ENCODE results near the gene C16orf46.
"Not testable (repeated sequence)": the region's sequence is repeated elsewhere in the genome, so short reads cannot be mapped to it uniquely, and the experiment has no call there.

The C16orf46 gene

GRCh38 chr16:81077076-81077940, at the start of gene C16orf46:
C16orf46 (minus strand) TSS chr16:81077238; CDS start chr16:81063955, 13,283 bp downstream.
- peak; percentile 98 for DNase-seq (ENCODE audit: insufficient read length, low spot score)
- FAIRE-seq: peak; percentile 100

DNA sequence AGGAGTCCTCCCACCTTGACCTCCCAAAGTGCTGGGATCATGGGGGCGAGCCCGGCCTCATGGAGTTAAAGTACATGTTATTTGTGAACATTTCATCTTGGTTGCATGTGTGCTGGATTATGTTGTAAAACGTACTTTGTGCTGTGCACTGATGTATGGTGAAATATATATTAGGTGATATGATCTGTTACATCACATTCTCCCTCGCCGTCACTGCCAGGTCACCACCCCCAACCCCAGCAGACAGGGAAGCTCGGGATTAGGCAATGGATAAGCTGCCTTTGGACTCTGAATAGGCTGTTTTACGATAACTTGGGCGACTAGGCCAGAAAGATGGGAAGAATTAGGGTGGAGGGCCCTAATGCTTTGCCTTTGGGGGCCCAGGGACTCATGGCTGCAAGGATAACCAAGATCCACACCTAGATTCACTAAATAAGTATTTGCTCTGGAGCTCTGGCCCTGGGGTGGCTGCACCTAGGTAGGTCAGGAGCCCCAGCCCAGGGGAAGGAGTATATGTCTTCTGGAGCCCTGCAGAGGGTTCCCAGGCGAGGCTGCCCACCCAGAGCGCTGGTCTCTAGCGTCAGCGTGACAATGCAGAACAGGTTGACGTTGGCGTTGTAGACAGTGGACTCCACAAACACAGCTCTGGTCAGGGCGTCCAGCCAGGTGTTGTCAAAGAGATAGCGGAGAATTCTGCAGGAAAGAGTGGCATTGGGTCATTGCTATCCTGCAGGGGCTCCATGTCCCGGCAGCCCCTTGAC, 46.2 kb upstream of the C16orf46 start:
- FAIRE-seq: no peak
- DNase-seq (ENCODE audit: insufficient read length, low spot score): no peak

GRCh38 chr16:81121474-81121990, 44.5 kb upstream of the C16orf46 start:
- DNase-seq (ENCODE audit: insufficient read length, low spot score) (no peak), FAIRE-seq (no peak)

DNA sequence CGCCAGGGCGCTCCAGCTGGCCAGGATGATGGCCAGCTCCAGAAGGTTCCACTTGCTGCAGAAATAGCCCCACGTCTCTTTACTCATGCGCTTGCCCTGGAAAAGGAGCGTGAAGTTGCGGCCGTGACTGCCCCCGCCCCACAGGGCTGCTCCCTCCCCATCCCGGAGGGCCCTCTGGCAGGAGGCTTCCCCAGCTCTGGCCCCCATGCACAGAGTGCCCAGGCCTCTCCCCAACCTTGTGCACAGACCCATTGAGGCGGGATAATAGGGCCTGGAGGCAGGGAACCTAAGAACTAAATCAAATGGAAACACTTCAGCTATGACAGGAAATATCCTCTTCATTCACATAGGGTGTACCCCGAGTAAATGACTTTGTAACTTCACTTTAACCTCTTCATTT, 40.4 kb upstream of the C16orf46 start:
- DNase-seq (ENCODE audit: insufficient read length, low spot score) (no peak), FAIRE-seq (no peak)

DNA sequence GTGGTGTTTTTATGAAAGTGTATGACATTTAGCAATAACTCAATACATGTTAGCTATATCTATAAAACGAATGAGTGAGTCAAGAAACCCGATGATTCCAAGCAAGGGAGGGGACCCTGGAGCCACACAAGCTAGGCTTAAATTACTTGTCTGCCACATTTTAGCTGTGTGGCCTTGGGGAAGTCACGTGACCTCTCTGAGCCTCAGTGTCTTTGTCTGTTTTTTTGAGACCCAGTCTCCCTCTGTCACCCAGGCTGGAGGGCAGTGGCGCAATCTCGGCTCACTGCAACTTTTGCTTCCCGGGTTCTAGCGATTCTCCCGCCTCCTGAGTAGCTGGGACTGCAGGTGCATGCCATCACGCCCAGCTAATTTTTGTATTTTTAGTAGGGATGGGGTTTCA, 39.2 kb upstream of the C16orf46 start:
- FAIRE-seq (no peak), DNase-seq (ENCODE audit: insufficient read length, low spot score) (no peak)

GRCh38 chr16:81112453-81112852, 35.4 kb upstream of the C16orf46 start:
- FAIRE-seq: peak; percentile 86
- no peak for DNase-seq (ENCODE audit: insufficient read length, low spot score)

GRCh38 chr16:81109274-81109673, 32.2 kb upstream of the C16orf46 start:
- DNase-seq (ENCODE audit: insufficient read length, low spot score); FAIRE-seq: not testable (repeated sequence)

DNA sequence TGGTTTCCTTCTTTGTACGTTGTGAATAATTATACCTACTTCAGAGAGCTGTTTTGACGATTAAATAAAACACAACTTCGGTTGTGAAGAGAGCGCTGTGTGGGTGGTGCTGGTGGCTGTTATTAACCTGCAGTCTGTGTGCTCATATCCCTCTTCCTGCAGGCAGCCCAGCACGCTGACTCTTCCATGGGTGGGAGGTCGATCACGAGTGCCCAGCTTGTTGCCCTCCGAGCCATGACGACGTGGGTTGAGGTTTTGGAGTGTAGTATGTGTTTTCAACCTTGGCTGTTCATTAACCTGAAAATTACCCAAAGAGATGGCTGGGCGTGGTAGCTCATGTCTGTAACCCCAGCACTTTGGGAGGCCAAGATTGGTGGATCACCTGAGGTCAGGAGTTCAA, 30.5 kb upstream of the C16orf46 start:
- FAIRE-seq: no peak
- DNase-seq (ENCODE audit: insufficient read length, low spot score): no peak

DNA sequence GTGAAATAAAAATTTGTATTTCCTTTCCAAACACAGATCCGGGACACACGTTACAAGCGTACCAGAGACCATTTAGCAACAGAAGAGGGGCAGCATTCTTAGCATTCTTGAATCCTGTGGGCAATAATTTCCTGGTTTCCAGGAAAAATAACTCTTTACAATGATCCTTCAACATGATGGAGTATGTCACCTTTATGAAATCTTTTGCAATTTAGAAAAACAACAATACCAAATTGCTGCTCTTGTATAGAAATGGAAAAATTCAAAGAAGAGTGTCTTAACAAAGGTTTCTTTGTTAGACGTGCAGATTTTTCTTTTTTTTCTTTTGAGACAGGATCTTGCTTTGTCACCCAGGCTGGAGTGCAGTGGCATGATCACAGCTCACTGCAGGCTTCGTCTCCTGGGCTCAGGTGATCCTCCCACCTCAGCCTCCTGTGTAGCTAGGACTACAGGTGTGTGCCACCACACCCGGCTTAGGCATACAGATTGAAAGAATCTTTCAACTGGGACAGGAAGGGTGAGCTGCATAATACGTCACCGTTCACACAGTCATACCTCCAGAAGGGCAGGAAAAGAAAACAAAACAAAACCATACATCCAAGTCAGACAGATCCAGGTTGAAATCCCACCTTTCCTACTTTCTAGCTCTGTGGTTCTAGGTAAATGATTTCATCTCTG, 29.9 kb upstream of the C16orf46 start:
- peak; percentile 40 for FAIRE-seq

GRCh38 chr16:81105946-81106345, 28.9 kb upstream of the C16orf46 start:
- DNase-seq (ENCODE audit: insufficient read length, low spot score): no peak
- FAIRE-seq: no peak

More for the DNA sequence above, 29.9 kb upstream of the C16orf46 start:
- no peak for DNase-seq (ENCODE audit: insufficient read length, low spot score)

GRCh38 chr16:81101702-81102101, 24.7 kb upstream of the C16orf46 start:
- no peak for DNase-seq (ENCODE audit: insufficient read length, low spot score)
- FAIRE-seq: no peak

GRCh38 chr16:81099958-81100357, 22.9 kb upstream of the C16orf46 start:
- FAIRE-seq (no peak), DNase-seq (ENCODE audit: insufficient read length, low spot score) (no peak)

- DNase-seq (ENCODE audit: insufficient read length, low spot score) (no peak), FAIRE-seq (no peak)
Measured at GRCh38 chr16:81097230-81097629, 20.2 kb upstream of the C16orf46 start.

GRCh38 chr16:81096715-81097208, 19.7 kb upstream of the C16orf46 start:
- FAIRE-seq: no peak
- no peak for DNase-seq (ENCODE audit: insufficient read length, low spot score)

GRCh38 chr16:81095953-81096714, 19.1 kb upstream of the C16orf46 start, which contains the start of gene GCSH:
GCSH (minus strand) TSS chr16:81096395; CDS start chr16:81096278, 117 bp downstream.
- FAIRE-seq: peak; percentile 99
- peak; percentile 99 for DNase-seq (ENCODE audit: insufficient read length, low spot score)

GRCh38 chr16:81095653-81095952, 18.6 kb upstream of the C16orf46 start:
- no peak for DNase-seq (ENCODE audit: insufficient read length, low spot score)
- no peak for FAIRE-seq

- no peak for DNase-seq (ENCODE audit: insufficient read length, low spot score)
- FAIRE-seq: no peak
Measured at GRCh38 chr16:81094771-81095251, 17.8 kb upstream of the C16orf46 start.

DNA sequence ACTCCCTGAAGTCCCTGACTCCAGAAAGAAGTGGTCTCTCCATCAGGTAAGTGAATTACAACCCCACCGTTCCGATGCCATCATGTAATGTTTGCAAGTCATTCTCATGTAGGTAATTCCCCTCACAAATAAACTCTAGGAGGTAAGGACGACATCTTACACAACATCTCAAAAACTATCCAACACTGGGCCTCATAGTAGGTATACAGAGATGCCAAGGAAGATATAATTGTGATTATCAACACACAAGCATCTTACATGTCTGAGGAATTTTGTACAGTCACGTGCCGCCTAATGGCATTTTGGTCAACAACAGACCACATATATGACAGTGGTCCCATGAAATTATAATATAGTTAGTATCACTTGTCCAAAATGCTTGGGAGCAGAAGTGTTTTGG, 11.8 kb upstream of the C16orf46 start:
- no peak for FAIRE-seq
- no peak for DNase-seq (ENCODE audit: insufficient read length, low spot score)

DNA sequence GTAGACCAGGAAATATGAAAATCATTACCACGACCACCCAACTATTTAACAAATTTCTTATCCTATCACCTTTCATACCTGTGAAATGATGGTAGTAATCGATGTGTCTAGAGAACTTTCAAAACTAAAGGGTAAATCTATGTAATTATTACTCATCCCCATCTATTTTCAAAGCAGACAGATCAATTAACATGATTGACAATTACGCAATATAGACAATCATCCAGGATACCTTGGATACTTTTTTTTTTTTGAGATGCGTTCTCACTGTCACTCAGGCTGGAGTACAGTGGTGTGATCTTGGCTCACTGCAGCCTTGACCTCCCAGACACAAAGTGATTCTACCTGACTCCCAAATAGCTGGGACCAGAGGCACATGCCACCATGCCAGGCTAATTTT, 4.0 kb upstream of the C16orf46 start:
- FAIRE-seq: no peak

GRCh38 chr16:81080233-81080632, 3.2 kb upstream of the C16orf46 start:
- DNase-seq (ENCODE audit: insufficient read length, low spot score) (no peak), FAIRE-seq (no peak)

More for the DNA sequence above, 4.0 kb upstream of the C16orf46 start:
- no peak for DNase-seq (ENCODE audit: insufficient read length, low spot score)

Measured in HTR-8/SVneo (cell line).